ENCODE data around the gene TM4SF5. TPM values are rescaled to one million over a fixed set of nuclear protein-coding genes. Genes with fewer than 3 reads are reported as not detected.

Gene TM4SF5
- polyA plus RNA-seq, 2 donors = 0.07 TPM; not detected in 1

DNA sequence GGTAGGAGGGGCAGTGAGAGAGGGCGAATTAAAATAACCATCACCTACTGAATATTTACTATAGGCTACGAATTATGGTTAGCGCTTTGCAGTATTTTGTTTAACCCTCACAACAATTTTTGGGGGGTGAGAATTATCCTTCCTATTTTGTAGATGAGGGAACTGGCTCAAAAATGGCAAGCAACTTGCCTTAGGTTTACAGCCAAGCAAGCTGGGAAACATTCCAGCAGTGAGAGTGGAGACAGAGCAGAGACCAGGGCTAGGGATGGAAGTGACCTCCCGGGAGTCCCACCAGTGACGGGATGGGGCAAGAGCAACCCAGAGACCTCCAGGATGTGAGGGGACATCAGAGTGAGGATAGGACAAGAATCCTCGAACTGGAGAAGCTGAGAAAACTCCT, 14.8 kb downstream of the TM4SF5 start:
- Histone ChIP-seq H3K4me1 (ENCODE audit: control insufficient read depth in 2 of 2, insufficient read depth in 2 of 2, low read length in 1 of 2) (peaks cover 13 to 15% of the 10 kb centered on the region in 2 donors), H3K27me3 (ENCODE audit: control insufficient read depth in 1 of 2, insufficient read depth in 2 of 2, low read length in 2 of 2) (peaks cover 0 to 3% of the 10 kb centered on the region in 2 donors), H3K9me3 (ENCODE audit: control insufficient read depth in 2 of 2, insufficient read depth in 1 of 2, low read depth in 1 of 2, low read length in 1 of 2) (peaks cover 0 to 4% of the 10 kb centered on the region in 2 donors), H3K36me3 (ENCODE audit: control insufficient read depth in 2 of 2, insufficient read depth in 2 of 2, low read length in 1 of 2) (no peaks in the 10 kb centered on the region), H3K27ac (ENCODE audit: low read depth in 2 of 2, low read length in 1 of 2) (peak overlapping the region in 1 of 2 donors; percentile 50), H3K4me3 (ENCODE audit: low read depth in 1 of 2, low read length in 2 of 2) (peak overlapping the region in 1 of 2 donors; percentile 16)
- 19 to 35% methylated on average over 6 of the region's 6 CpGs for WGBS, 2 donors

DNA sequence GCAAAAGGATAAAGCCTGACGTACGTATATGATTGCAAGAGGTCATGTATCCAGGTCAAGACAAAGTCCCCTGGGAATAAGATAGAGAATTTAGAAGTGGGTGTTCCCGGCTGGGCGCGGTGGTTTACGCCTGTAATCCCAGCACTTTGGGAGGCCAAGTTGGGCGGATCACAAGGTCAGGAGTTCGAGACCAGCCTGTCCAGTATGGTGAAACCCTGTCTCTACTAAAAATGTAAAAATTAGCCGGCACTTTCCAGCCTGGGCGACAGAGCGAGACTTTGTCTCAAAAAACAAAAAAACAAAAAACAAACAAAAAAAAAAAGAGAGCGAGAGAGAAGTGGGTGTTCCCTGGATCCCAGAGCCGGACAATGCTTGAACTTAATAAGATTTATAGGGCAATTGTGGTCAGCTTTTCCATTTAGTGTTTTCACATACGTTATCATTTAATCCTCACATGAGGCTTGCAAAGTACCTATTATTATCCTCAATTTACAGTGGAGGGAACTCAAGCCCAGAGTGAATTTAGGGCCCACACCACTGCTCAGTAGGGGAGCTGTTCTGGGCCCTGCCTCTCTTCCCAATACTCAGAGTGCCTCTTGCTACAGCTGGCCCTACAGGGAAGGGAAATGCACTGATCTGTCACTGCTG, 16.6 kb downstream of the TM4SF5 start:
- WGBS, 2 donors = 74 to 76% methylated on average over 14 of the region's 14 CpGs
- no peaks in the 10 kb centered on the region for H3K9me3 ChIP-seq (ENCODE audit: control insufficient read depth in 2 of 2, insufficient read depth in 1 of 2, low read depth in 1 of 2, low read length in 1 of 2)
- peak overlapping the region in 1 of 2 donors; percentile 69 for H3K4me3 ChIP-seq (ENCODE audit: low read depth in 1 of 2, low read length in 2 of 2)
- no peaks in the 10 kb centered on the region for H3K36me3 ChIP-seq (ENCODE audit: control insufficient read depth in 2 of 2, insufficient read depth in 2 of 2, low read length in 1 of 2)
- H3K27ac ChIP-seq (ENCODE audit: low read depth in 2 of 2, low read length in 1 of 2) = peak overlapping the region in 1 of 2 donors; percentile 99
- H3K27me3 ChIP-seq (ENCODE audit: control insufficient read depth in 1 of 2, insufficient read depth in 2 of 2, low read length in 2 of 2) = no peaks in the 10 kb centered on the region
- peaks cover 13 to 15% of the 10 kb centered on the region in 2 donors for H3K4me1 ChIP-seq (ENCODE audit: control insufficient read depth in 2 of 2, insufficient read depth in 2 of 2, low read length in 1 of 2)

DNA sequence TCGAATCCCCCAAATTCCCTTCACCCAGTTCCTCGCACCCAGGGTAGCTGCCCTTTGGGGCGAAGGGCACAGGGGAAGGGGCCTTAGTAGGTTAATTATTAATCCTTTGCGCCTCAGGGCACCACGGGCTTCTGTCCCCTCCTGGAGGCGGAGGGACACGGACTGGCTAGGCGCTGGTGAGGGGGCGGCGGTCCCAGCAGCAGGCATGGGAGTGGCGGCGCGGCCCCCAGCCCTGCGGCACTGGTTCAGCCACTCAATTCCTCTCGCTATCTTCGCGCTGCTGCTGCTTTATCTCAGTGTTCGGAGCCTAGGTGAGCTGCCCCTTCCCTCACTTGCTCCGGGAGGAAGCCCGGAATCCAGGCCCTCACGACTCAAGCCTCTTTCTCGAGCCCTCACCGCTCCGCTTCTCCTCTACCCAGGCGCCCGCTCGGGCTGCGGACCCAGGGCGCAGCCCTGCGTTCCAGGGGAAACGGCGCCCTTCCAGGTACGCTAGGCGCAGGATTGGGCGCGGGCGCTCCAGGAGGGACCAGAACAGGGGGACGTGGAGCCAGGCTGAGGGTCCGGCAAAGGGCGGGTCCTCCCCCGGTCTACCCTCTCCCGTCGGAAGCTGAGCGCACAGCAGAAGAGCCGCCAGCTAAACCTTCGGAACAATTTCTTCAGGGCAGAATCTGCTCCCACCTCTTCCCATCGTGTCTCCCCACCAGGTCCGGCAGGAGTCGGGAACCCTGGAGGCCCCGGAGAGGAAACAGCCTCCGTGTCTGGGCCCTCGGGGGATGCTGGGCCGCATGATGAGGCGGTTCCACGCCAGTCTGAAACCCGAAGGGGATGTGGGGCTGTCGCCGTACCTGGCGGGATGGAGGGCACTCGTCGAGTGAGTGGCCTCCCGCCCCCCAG, 17.4 kb downstream of the TM4SF5 start, which contains the start of gene GLTPD2:
Gene GLTPD2, plus strand, starts transcription at position 158 of the 894 bp plus-strand sequence. Its CDS starts 48 bp downstream, at position 206.
- no peaks in the 10 kb centered on the region for H3K36me3 ChIP-seq (ENCODE audit: control insufficient read depth in 2 of 2, insufficient read depth in 2 of 2, low read length in 1 of 2)
- H3K27me3 ChIP-seq (ENCODE audit: control insufficient read depth in 1 of 2, insufficient read depth in 2 of 2, low read length in 2 of 2) = no peaks in the 10 kb centered on the region
- peaks cover 13 to 15% of the 10 kb centered on the region in 2 donors for H3K4me1 ChIP-seq (ENCODE audit: control insufficient read depth in 2 of 2, insufficient read depth in 2 of 2, low read length in 1 of 2)
- peak within 1 kb of the TSS; percentile 98 to 99 for H3K27ac ChIP-seq (ENCODE audit: low read depth in 2 of 2, low read length in 1 of 2)
- 25 to 29% methylated on average over 57 to 62 of the region's 62 CpGs for WGBS, 2 donors
- no peaks in the 10 kb centered on the region for H3K9me3 ChIP-seq (ENCODE audit: control insufficient read depth in 2 of 2, insufficient read depth in 1 of 2, low read depth in 1 of 2, low read length in 1 of 2)
- peak within 1 kb of the TSS; percentile 66 to 69 for H3K4me3 ChIP-seq (ENCODE audit: low read depth in 1 of 2, low read length in 2 of 2)

DNA sequence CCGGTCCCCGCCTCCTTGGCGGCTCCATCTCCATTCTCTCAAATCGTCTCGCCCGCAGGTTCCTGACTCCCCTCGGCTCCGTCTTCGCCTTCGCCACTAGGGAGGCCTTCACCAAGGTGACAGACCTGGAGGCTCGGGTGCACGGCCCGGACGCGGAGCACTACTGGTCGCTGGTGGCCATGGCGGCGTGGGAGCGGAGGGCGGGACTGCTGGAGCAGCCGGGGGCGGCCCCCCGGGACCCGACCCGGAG, 17.9 kb downstream of the TM4SF5 start:
- H3K27me3 ChIP-seq (ENCODE audit: control insufficient read depth in 1 of 2, insufficient read depth in 2 of 2, low read length in 2 of 2) = no peaks in the 10 kb centered on the region
- peak overlapping the region; percentile 66 to 69 for H3K4me3 ChIP-seq (ENCODE audit: low read depth in 1 of 2, low read length in 2 of 2)
- H3K36me3 ChIP-seq (ENCODE audit: control insufficient read depth in 2 of 2, insufficient read depth in 2 of 2, low read length in 1 of 2) = no peaks in the 10 kb centered on the region
- peaks cover 13 to 15% of the 10 kb centered on the region in 2 donors for H3K4me1 ChIP-seq (ENCODE audit: control insufficient read depth in 2 of 2, insufficient read depth in 2 of 2, low read length in 1 of 2)
- H3K9me3 ChIP-seq (ENCODE audit: control insufficient read depth in 2 of 2, insufficient read depth in 1 of 2, low read depth in 1 of 2, low read length in 1 of 2) = no peaks in the 10 kb centered on the region
- WGBS, 2 donors = 0% methylated on average over 25 of the region's 25 CpGs
- H3K27ac ChIP-seq (ENCODE audit: low read depth in 2 of 2, low read length in 1 of 2) = peak overlapping the region; percentile 98 to 99

DNA sequence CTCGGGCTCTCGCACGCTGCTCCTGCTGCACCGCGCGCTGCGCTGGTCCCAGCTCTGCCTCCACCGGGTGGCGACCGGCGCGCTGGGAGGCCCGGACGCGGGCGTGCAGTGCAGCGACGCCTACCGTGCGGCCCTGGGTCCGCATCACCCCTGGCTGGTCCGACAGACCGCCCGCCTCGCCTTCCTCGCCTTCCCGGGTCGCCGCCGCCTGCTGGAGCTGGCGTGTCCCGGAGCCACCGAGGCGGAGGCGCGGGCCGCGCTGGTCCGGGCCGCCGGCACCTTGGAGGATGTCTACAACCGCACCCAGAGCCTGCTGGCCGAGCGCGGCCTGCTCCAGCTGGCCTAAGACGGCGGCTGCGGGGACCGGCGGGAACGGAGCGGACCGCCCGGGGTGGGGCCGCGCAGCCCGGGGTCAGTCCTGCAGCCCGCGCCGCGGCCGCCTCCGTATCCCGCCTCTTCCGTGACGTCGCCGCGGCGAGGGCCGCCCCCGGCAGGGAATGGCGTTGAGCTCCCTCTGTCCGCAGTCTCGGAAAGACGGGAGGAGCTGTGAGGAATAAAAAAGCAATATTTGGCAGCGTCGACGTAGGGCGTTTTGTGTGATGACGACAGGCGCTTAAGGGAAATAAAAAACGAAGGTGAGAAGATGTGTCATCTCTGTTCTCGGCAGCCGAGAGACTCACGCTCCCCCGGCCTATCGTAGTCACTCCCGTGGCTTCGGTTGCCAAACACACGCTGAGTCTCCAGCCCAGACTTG, 18.4 kb downstream of the TM4SF5 start:
- Histone ChIP-seq H3K36me3 (ENCODE audit: control insufficient read depth in 2 of 2, insufficient read depth in 2 of 2, low read length in 1 of 2) (no peaks in the 10 kb centered on the region), H3K9me3 (ENCODE audit: control insufficient read depth in 2 of 2, insufficient read depth in 1 of 2, low read depth in 1 of 2, low read length in 1 of 2) (no peaks in the 10 kb centered on the region), H3K4me1 (ENCODE audit: control insufficient read depth in 2 of 2, insufficient read depth in 2 of 2, low read length in 1 of 2) (peaks cover 13 to 15% of the 10 kb centered on the region in 2 donors), H3K27ac (ENCODE audit: low read depth in 2 of 2, low read length in 1 of 2) (peak overlapping the region; percentile 98 to 99), H3K4me3 (ENCODE audit: low read depth in 1 of 2, low read length in 2 of 2) (peak overlapping the region; percentile 66 to 69), H3K27me3 (ENCODE audit: control insufficient read depth in 1 of 2, insufficient read depth in 2 of 2, low read length in 2 of 2) (no peaks in the 10 kb centered on the region)
- 0% methylated on average over 46 to 91 of the region's 91 CpGs for WGBS, 2 donors

DNA sequence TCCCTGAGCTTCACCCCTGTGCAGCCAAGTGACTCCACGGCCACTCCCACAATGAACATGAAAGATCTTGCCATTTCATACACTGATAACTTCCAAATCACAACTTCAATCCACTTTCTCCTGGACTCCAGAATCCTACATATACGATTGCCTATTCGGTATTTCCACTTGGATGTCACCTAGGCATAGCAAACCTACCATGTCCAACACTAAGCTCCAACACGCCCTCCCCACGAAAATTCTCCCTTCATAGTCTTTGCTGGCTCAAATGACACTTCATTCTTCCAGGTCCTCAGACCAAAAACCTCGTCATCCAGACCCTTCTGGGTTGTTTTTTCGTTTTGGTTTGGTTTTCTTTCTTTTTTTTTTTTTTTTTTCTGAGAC, 19.0 kb downstream of the TM4SF5 start:
- WGBS, 2 donors = 29 to 35% methylated on average over 7 of the region's 7 CpGs
- H3K4me1 ChIP-seq (ENCODE audit: control insufficient read depth in 2 of 2, insufficient read depth in 2 of 2, low read length in 1 of 2) = peaks cover 12% of the 10 kb centered on the region in 2 donors
- peak overlapping the region; percentile 98 to 99 for H3K27ac ChIP-seq (ENCODE audit: low read depth in 2 of 2, low read length in 1 of 2)

DNA sequence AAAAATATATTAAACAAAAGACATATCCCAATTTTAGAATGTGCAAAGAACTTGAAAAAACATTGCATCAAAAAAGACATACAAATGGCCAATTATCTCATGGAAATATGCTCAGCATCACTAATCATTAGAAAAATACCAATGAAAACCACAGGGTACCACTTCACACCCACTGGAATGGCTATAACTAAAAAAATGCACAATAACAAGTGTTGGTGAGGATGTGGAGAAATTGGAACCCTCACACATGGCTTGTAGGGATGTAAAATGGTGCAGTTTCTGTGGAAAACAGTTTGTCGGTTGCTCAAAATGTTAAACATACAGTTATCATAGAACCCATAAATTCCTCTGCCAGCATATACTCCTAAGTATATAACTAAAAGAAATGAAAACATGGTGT, 23.5 kb downstream of the TM4SF5 start:
- Histone ChIP-seq H3K27me3 (ENCODE audit: control insufficient read depth in 1 of 2, insufficient read depth in 2 of 2, low read length in 2 of 2) (no peaks in the 10 kb centered on the region), H3K27ac (ENCODE audit: low read depth in 2 of 2, low read length in 1 of 2) (no peak overlapping the region), H3K36me3 (ENCODE audit: control insufficient read depth in 2 of 2, insufficient read depth in 2 of 2, low read length in 1 of 2) (peaks cover 7 to 10% of the 10 kb centered on the region in 2 donors), H3K4me1 (ENCODE audit: control insufficient read depth in 2 of 2, insufficient read depth in 2 of 2, low read length in 1 of 2) (peaks cover 0 to 6% of the 10 kb centered on the region in 2 donors), H3K4me3 (ENCODE audit: low read depth in 1 of 2, low read length in 2 of 2) (no peak overlapping the region), H3K9me3 (ENCODE audit: control insufficient read depth in 2 of 2, insufficient read depth in 1 of 2, low read depth in 1 of 2, low read length in 1 of 2) (no peaks in the 10 kb centered on the region)
- WGBS, 2 donors = 100% methylated on average over 1 of the region's 1 CpG

More for the DNA sequence above, 19.0 kb downstream of the TM4SF5 start:
- no peaks in the 10 kb centered on the region for H3K27me3 ChIP-seq (ENCODE audit: control insufficient read depth in 1 of 2, insufficient read depth in 2 of 2, low read length in 2 of 2)
- H3K9me3 ChIP-seq (ENCODE audit: control insufficient read depth in 2 of 2, insufficient read depth in 1 of 2, low read depth in 1 of 2, low read length in 1 of 2) = no peaks in the 10 kb centered on the region
- no peaks in the 10 kb centered on the region for H3K36me3 ChIP-seq (ENCODE audit: control insufficient read depth in 2 of 2, insufficient read depth in 2 of 2, low read length in 1 of 2)
- H3K4me3 ChIP-seq (ENCODE audit: low read depth in 1 of 2, low read length in 2 of 2) = peak overlapping the region; percentile 66 to 69

DNA sequence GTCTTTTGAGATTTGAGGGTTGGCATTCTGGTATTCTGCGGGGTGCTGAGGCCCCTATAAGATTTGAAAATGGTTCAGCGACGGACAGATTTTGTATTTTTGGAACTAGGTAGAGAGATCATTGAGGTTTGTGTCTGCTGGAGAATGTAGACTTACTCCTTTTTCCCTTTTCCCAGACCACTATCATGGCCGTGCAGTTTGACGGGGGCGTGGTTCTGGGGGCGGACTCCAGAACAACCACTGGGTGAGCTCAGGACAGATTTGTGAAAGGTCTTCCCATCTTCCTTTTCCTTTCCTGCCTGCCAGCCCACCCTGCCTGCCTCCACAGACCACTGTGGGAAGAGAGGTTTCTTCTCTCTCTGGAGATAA, 24.9 kb downstream of the TM4SF5 start:
- H3K36me3 ChIP-seq (ENCODE audit: control insufficient read depth in 2 of 2, insufficient read depth in 2 of 2, low read length in 1 of 2) = peaks cover 7 to 10% of the 10 kb centered on the region in 2 donors
- 0 to 1% methylated on average over 7 of the region's 7 CpGs for WGBS, 2 donors
- peak overlapping the region; percentile 78 to 87 for H3K27ac ChIP-seq (ENCODE audit: low read depth in 2 of 2, low read length in 1 of 2)
- H3K4me3 ChIP-seq (ENCODE audit: low read depth in 1 of 2, low read length in 2 of 2) = peak overlapping the region; percentile 94 to 97
- peaks cover 0 to 6% of the 10 kb centered on the region in 2 donors for H3K4me1 ChIP-seq (ENCODE audit: control insufficient read depth in 2 of 2, insufficient read depth in 2 of 2, low read length in 1 of 2)
- no peaks in the 10 kb centered on the region for H3K27me3 ChIP-seq (ENCODE audit: control insufficient read depth in 1 of 2, insufficient read depth in 2 of 2, low read length in 2 of 2)
- no peaks in the 10 kb centered on the region for H3K9me3 ChIP-seq (ENCODE audit: control insufficient read depth in 2 of 2, insufficient read depth in 1 of 2, low read depth in 1 of 2, low read length in 1 of 2)

DNA sequence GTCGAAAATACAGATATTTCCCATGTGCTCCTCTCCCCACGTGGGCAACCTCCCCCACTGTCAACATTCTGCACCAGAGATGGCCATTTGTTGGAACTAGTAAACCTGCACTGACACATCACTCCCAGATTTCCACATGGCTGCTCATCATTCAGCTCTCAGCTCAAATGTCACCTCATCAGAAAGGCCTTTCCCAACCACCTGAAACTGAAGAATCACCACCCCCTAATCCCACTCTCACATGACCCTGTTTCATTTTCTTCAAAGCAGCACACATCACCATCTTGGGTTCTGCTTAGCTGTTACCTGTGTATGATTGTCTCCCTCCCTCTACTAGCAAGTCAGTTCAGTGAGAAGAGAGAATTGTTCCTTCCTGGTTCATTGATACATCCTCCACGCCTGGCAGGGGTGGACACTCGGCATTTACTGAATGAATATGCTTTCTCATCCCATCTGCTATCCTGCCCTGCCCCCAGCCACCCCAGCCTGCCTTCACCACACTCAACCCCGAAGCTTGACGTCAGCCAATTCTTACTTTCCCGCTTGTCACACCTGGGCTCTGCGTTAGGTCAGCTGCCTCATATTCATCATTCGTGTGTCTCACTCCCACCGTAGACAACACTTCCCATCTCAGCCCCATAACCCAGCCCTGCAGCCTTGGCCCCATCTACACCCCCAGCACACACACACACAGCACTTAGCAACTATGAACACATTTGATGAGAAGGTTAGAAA, 28.9 kb downstream of the TM4SF5 start:
- H3K4me3 ChIP-seq (ENCODE audit: low read depth in 1 of 2, low read length in 2 of 2) = no peak overlapping the region
- WGBS, 2 donors = 75 to 84% methylated on average over 10 of the region's 10 CpGs
- no peak overlapping the region for H3K27ac ChIP-seq (ENCODE audit: low read depth in 2 of 2, low read length in 1 of 2)
- no peaks in the 10 kb centered on the region for H3K9me3 ChIP-seq (ENCODE audit: control insufficient read depth in 2 of 2, insufficient read depth in 1 of 2, low read depth in 1 of 2, low read length in 1 of 2)
- H3K27me3 ChIP-seq (ENCODE audit: control insufficient read depth in 1 of 2, insufficient read depth in 2 of 2, low read length in 2 of 2) = no peaks in the 10 kb centered on the region
- H3K4me1 ChIP-seq (ENCODE audit: control insufficient read depth in 2 of 2, insufficient read depth in 2 of 2, low read length in 1 of 2) = peaks cover 0 to 6% of the 10 kb centered on the region in 2 donors
- H3K36me3 ChIP-seq (ENCODE audit: control insufficient read depth in 2 of 2, insufficient read depth in 2 of 2, low read length in 1 of 2) = peaks cover 7 to 10% of the 10 kb centered on the region in 2 donors
